ENCODE data around the gene GPC5. TPM values are rescaled to one million over a fixed set of nuclear protein-coding genes. Genes with fewer than 3 reads are reported as not detected.

GPC5 gene
- total and polyA plus RNA-seq, 2 donors (not counting 3 experiments of a cell fraction or from before 2014, with no cell fraction given), result 0.59 to 0.97 TPM

DNA sequence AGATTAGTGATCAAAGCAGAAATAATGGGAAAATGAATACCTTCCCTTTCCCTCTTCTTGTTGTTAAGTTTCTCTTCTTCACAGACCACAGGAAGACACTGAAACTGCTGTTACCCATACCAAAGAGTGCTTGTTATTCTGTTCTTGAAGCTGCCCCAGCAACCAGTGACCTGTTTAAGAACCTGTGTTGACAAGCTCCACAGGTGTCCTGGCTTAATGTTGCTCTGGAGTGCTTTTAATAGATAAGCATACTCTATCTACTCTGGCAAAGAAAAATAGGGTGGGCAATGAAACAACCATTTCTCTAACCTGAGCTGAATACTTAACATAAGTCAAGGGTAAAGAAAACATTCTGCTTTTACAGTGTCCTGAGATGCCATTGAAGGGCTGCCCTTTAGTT, 1321.4 kb downstream of the GPC5 start:
- Histone ChIP-seq H3K4me1 (ENCODE audit: control insufficient read depth, extremely low read depth, insufficient read depth, low read length) (no peaks in the 10 kb centered on the region), H4K20me1 (replicated peaks; ENCODE audit: control insufficient read depth, extremely low read depth, insufficient read depth, low read length) (no peaks in the 10 kb centered on the region), H2AFZ (ENCODE audit: low read depth, low read length) (no peak overlapping the region), H3K4me3 (replicated peaks in 1 of 3; ENCODE audit: insufficient read depth in 1 of 3, low read depth in 1 of 3, low read length in 3 of 3) (no peak overlapping the region), H3K9ac (replicated peaks; ENCODE audit: extremely low read depth, insufficient read depth, low read length) (no peak overlapping the region), H3K36me3 (ENCODE audit: control insufficient read depth in 2 of 2, extremely low read depth in 1 of 2, insufficient read depth in 2 of 2, low read length in 2 of 2) (no peaks in the 10 kb centered on the region), H3K79me2 (ENCODE audit: control insufficient read depth, insufficient read depth, low read length) (no peaks in the 10 kb centered on the region), H3K4me2 (ENCODE audit: insufficient read depth, low read length) (no peak overlapping the region), H3K9me3 (replicated peaks; ENCODE audit: control insufficient read depth, insufficient read depth, low read length) (peaks cover 5% of the 10 kb centered on the region), H3K27me3 (ENCODE audit: control insufficient read depth in 2 of 2, insufficient read depth in 2 of 2, low read length in 2 of 2) (no peaks in the 10 kb centered on the region), H3K9me1 (replicated peaks; ENCODE audit: control insufficient read depth, extremely low read depth, insufficient read depth, low read length) (no peaks in the 10 kb centered on the region), H3K27ac (ENCODE audit: insufficient read depth, low read depth, low read length) (no peak overlapping the region)
- FAIRE-seq, result no peak
- DNase-seq (ENCODE audit: low read depth, low spot score), result no peak
- dilution Hi-C loops (cut with MboI; ENCODE audit: extremely low pct_ligation_motif_present, low sequenced_read_pairs) (no loop called here), intact Hi-C loops (cut with micrococcal nuclease) (no loop called here)
- BruUV-seq (replicated peaks), result no TSS peak
- ChIA-PET POLR2A (no interaction called here), CTCF (no interaction called here)
- no peak for TF ChIP-seq EZH2 (IDR thresholded peaks at IDR 0.05; ENCODE audit: borderline replicate concordance, low read depth, low read length, severe bottlenecking)
- TF ChIP-seq, protein P1, sequence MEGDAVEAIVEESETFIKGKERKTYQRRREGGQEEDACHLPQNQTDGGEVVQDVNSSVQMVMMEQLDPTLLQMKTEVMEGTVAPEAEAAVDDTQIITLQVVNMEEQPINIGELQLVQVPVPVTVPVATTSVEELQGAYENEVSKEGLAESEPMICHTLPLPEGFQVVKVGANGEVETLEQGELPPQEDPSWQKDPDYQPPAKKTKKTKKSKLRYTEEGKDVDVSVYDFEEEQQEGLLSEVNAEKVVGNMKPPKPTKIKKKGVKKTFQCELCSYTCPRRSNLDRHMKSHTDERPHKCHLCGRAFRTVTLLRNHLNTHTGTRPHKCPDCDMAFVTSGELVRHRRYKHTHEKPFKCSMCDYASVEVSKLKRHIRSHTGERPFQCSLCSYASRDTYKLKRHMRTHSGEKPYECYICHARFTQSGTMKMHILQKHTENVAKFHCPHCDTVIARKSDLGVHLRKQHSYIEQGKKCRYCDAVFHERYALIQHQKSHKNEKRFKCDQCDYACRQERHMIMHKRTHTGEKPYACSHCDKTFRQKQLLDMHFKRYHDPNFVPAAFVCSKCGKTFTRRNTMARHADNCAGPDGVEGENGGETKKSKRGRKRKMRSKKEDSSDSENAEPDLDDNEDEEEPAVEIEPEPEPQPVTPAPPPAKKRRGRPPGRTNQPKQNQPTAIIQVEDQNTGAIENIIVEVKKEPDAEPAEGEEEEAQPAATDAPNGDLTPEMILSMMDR (IDR thresholded peaks at IDR 0.05; ENCODE audit: extremely low read depth in 1 of 2, insufficient read depth in 1 of 2, low read depth in 1 of 2, low read length in 2 of 2), result no peak
- TF ChIP-seq GATA2 (IDR thresholded peaks at IDR 0.05; ENCODE audit: insufficient read depth, insufficient read length, low read depth, low read length), result no peak
- TF ChIP-seq JUN (IDR thresholded peaks at IDR 0.05; ENCODE audit: borderline replicate concordance, insufficient read depth, insufficient read length, low read depth), result no peak
- TF ChIP-seq POLR2AphosphoS5 (IDR thresholded peaks at IDR 0.05; ENCODE audit: insufficient read depth, low read depth, low read length), result no peak
- TF ChIP-seq MAX (IDR thresholded peaks at IDR 0.05; ENCODE audit: insufficient read depth, insufficient read length), result no peak
- TF ChIP-seq MYC (IDR thresholded peaks at IDR 0.05; ENCODE audit: low read depth, low read length), result no peak
- TF ChIP-seq POLR2A (IDR thresholded peaks at IDR 0.05; ENCODE audit: low read depth, low read length), result no peak
- TF ChIP-seq FOS (IDR thresholded peaks at IDR 0.05; ENCODE audit: borderline replicate concordance, insufficient read depth, low read length), result no peak

Measured in endothelial cell of umbilical vein (primary cell).